ENCODE results near the gene SUGP1. TPM values are rescaled to one million over a fixed set of nuclear protein-coding genes. Genes with fewer than 3 reads are reported as not detected.

SUGP1 gene
- total RNA-seq, 1 donor from 2014 or later, result 59.1 TPM

- no peaks in the 10 kb centered on the region for H3K36me3 ChIP-seq (ENCODE audit: insufficient read depth, low read length)
- no peaks in the 10 kb centered on the region for H3K4me1 ChIP-seq (ENCODE audit: insufficient read depth, low read length)
- H3K27ac Mint-ChIP-seq (ENCODE audit: unreplicated experiment), result no peak overlapping the region
- H2AFZ ChIP-seq (ENCODE audit: low read depth, low read length), result no peak overlapping the region
- no peak overlapping the region for H3K4me3 ChIP-seq (ENCODE audit: insufficient read depth, low read depth, low read length)
- TF ChIP-seq CTCF (IDR thresholded peaks at IDR 0.05; ENCODE audit: insufficient read depth, low read depth, low read length) (no peak), EZH2 (IDR thresholded peaks at IDR 0.05; ENCODE audit: insufficient read depth, low read length) (no peak)
- no peaks in the 10 kb centered on the region for H3K9me3 ChIP-seq (ENCODE audit: insufficient read depth, low read depth, low read length)
- H3K4me1 Mint-ChIP-seq (ENCODE audit: low read depth, unreplicated experiment), result peaks cover 2% of the 10 kb centered on the region
- peaks cover 10% of the 10 kb centered on the region for H3K27me3 ChIP-seq (ENCODE audit: insufficient read depth, low read length)
- H3K4me2 ChIP-seq (ENCODE audit: low read length), result no peak overlapping the region
- no peaks in the 10 kb centered on the region for H3K9me3 Mint-ChIP-seq (ENCODE audit: unreplicated experiment)
- H3K79me2 ChIP-seq (ENCODE audit: insufficient read depth, low read length), result no peaks in the 10 kb centered on the region
- peaks cover 41% of the 10 kb centered on the region for H3K27me3 Mint-ChIP-seq (ENCODE audit: low read depth, unreplicated experiment)
- no peaks in the 10 kb centered on the region for H4K20me1 ChIP-seq (ENCODE audit: insufficient read depth, low read length)
- no peak for FAIRE-seq
- H3K27ac ChIP-seq (ENCODE audit: low read depth, low read length), result no peak overlapping the region
- H3K4me3 Mint-ChIP-seq (ENCODE audit: unreplicated experiment), result no peak overlapping the region
- no peak for DNase-seq (ENCODE audit: low read depth)
- no peak overlapping the region for H3K9ac ChIP-seq (ENCODE audit: low read length)
- H3K36me3 Mint-ChIP-seq (ENCODE audit: low read depth, unreplicated experiment), result peaks cover 7% of the 10 kb centered on the region
Measured at GRCh38 chr19:19267305-19267704, 53.0 kb downstream of the SUGP1 start.

GRCh38 chr19:19263886-19264487, 56.3 kb downstream of the SUGP1 start:
- peaks cover 7% of the 10 kb centered on the region for H3K4me1 Mint-ChIP-seq (ENCODE audit: low read depth, unreplicated experiment)
- no peaks in the 10 kb centered on the region for H3K36me3 ChIP-seq (ENCODE audit: insufficient read depth, low read length)
- H3K27me3 ChIP-seq (ENCODE audit: insufficient read depth, low read length), result peaks cover 18% of the 10 kb centered on the region
- H3K79me2 ChIP-seq (ENCODE audit: insufficient read depth, low read length), result no peaks in the 10 kb centered on the region
- H3K4me2 ChIP-seq (ENCODE audit: low read length), result no peak overlapping the region
- TF ChIP-seq EZH2 (IDR thresholded peaks at IDR 0.05; ENCODE audit: insufficient read depth, low read length) (no peak), CTCF (IDR thresholded peaks at IDR 0.05; ENCODE audit: insufficient read depth, low read depth, low read length) (no peak)
- FAIRE-seq (no peak), DNase-seq (ENCODE audit: low read depth) (no peak)
- H4K20me1 ChIP-seq (ENCODE audit: insufficient read depth, low read length), result no peaks in the 10 kb centered on the region
- H3K9ac ChIP-seq (ENCODE audit: low read length), result no peak overlapping the region
- no peaks in the 10 kb centered on the region for H3K4me1 ChIP-seq (ENCODE audit: insufficient read depth, low read length)
- peaks cover 2% of the 10 kb centered on the region for H3K36me3 Mint-ChIP-seq (ENCODE audit: low read depth, unreplicated experiment)
- peaks cover 49% of the 10 kb centered on the region for H3K27me3 Mint-ChIP-seq (ENCODE audit: low read depth, unreplicated experiment)
- no peak overlapping the region for H3K4me3 Mint-ChIP-seq (ENCODE audit: unreplicated experiment)
- H3K27ac ChIP-seq (ENCODE audit: low read depth, low read length), result no peak overlapping the region
- no peak overlapping the region for H3K4me3 ChIP-seq (ENCODE audit: insufficient read depth, low read depth, low read length)
- H3K9me3 ChIP-seq (ENCODE audit: insufficient read depth, low read depth, low read length), result peaks cover 3% of the 10 kb centered on the region
- no peak overlapping the region for H2AFZ ChIP-seq (ENCODE audit: low read depth, low read length)
- peaks cover 6% of the 10 kb centered on the region for H3K9me3 Mint-ChIP-seq (ENCODE audit: unreplicated experiment)
- peak overlapping the region; percentile 3 for H3K27ac Mint-ChIP-seq (ENCODE audit: unreplicated experiment)

All from astrocyte (in vitro differentiated cells and primary cell).